CMK (cell line): ENCODE results near the gene PPARD.

Experiments
- DNase-seq: peaks from one replicate; pipeline ENCODE4 v3.0.0-alpha.2; 2010; ENCODE audit warnings: low read depth

Gene PPARD

GRCh38 chr6:35356391-35356790, 14.0 kb downstream of the PPARD start:
- DNase-seq = no peak

GRCh38 chr6:35357677-35358076, 15.3 kb downstream of the PPARD start:
- DNase-seq = no peak

GRCh38 chr6:35358086-35358485, 15.7 kb downstream of the PPARD start:
- no peak for DNase-seq

- DNase-seq = no peak
Measured at GRCh38 chr6:35359346-35359743, 17.0 kb downstream of the PPARD start.

- DNase-seq = no peak
Measured at GRCh38 chr6:35359744-35360348, 17.5 kb downstream of the PPARD start.

GRCh38 chr6:35360349-35361138, 18.2 kb downstream of the PPARD start:
- no peak for DNase-seq

GRCh38 chr6:35362200-35362599, 19.8 kb downstream of the PPARD start:
- DNase-seq = no peak

- DNase-seq = no peak
Measured at GRCh38 chr6:35363293-35363750, 21.0 kb downstream of the PPARD start.

- no peak for DNase-seq
Measured at GRCh38 chr6:35365594-35366203, 23.3 kb downstream of the PPARD start.

GRCh38 chr6:35366204-35366596, 23.8 kb downstream of the PPARD start:
- no peak for DNase-seq

- DNase-seq = no peak
Measured at GRCh38 chr6:35367646-35368037, 25.3 kb downstream of the PPARD start.

- DNase-seq = no peak
Measured at GRCh38 chr6:35368038-35368887, 25.9 kb downstream of the PPARD start.

- peak; percentile 75 for DNase-seq
Measured at GRCh38 chr6:35370124-35370741, 27.9 kb downstream of the PPARD start.

GRCh38 chr6:35370785-35371493, 28.6 kb downstream of the PPARD start:
- DNase-seq = peak; percentile 17

GRCh38 chr6:35371494-35372262, 29.3 kb downstream of the PPARD start:
- no peak for DNase-seq

GRCh38 chr6:35372633-35373032, 30.3 kb downstream of the PPARD start:
- no peak for DNase-seq

GRCh38 chr6:35376281-35376680, 33.9 kb downstream of the PPARD start:
- DNase-seq = no peak

GRCh38 chr6:35377002-35377401, 34.6 kb downstream of the PPARD start:
- no peak for DNase-seq

- DNase-seq = no peak
Measured at GRCh38 chr6:35378261-35378660, 35.9 kb downstream of the PPARD start.

- no peak for DNase-seq
Measured at GRCh38 chr6:35381132-35381531, 38.8 kb downstream of the PPARD start.
